Measurements from ENCODE around the gene NSUN2. TPM values are rescaled to one million over a fixed set of nuclear protein-coding genes. Genes with fewer than 3 reads are reported as not detected.

Gene NSUN2
- total and polyA plus RNA-seq, 2 of the 4 experiments (the other 2 are of a cell fraction) = 51.1 to 61.1 TPM

DNA sequence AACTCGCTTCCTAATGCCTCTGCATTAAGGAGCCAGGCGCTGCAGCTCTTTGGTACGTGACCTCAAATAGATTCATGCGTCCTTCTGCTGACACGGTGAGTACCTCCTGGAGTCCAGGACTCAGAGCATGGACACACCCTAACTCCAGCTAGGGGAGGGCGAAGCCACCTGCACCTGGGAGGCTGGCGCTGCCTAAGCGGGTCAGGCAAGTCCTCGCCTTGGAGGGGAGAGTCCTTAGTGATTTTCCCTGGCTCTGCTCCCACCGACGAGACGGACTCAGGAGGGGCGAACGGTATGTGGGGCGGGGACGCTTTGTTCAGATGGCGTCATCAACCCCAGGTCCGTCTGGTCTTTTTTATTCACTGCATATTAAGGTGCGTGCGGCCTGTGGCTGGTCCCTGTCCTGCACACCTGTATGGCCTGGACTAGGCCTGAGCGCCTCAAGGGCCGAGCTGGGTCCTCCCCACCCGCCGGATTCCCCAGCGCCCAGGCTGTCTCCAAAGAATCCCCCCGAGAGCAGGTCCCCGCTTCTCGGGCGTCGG is 50.3 kb downstream of the NSUN2 start:
- Histone ChIP-seq H3K9ac (ENCODE audit: low read depth, low read length) (no peak overlapping the region), H3K56ac (ENCODE audit: extremely low read depth, insufficient read depth, low read length) (no peak overlapping the region), H3K23ac (ENCODE audit: low read depth, low read length) (no peak overlapping the region), H3K27ac (ENCODE audit: insufficient read depth, low read length) (no peak overlapping the region), H2BK15ac (ENCODE audit: low read depth, low read length) (no peak overlapping the region), H2AK9ac (replicated peaks; ENCODE audit: low read depth, low read length, poor library complexity) (no peak overlapping the region), H2AFZ (replicated peaks; ENCODE audit: low read length, poor library complexity) (peak overlapping the region; percentile 84), H2BK120ac (ENCODE audit: low read depth, low read length) (no peak overlapping the region), H2BK20ac (ENCODE audit: low read depth, low read length) (no peak overlapping the region), H4K5ac (ENCODE audit: low read depth, low read length) (no peak overlapping the region), H3K4me3 (ENCODE audit: insufficient read depth, low read depth, low read length) (peak overlapping the region; percentile 30; the same call in 1 of the 2 replicates), H3K9me3 (ENCODE audit: control insufficient read depth, insufficient read depth, low read length) (no peaks in the 10 kb centered on the region), H4K20me1 (ENCODE audit: insufficient read depth, low read length) (no peaks in the 10 kb centered on the region), H3K4me2 (ENCODE audit: low read depth, low read length) (peak overlapping the region; percentile 53; the same call in 1 of the 2 replicates), H3K18ac (ENCODE audit: low read depth, low read length) (no peak overlapping the region), H4K8ac (ENCODE audit: low read depth in 2 of 2, low read length in 2 of 2) (no peak overlapping the region), H3K27me3 (ENCODE audit: control insufficient read depth, insufficient read depth, low read length) (peaks cover 51% of the 10 kb centered on the region), H3K4me1 (ENCODE audit: control insufficient read depth, insufficient read depth, low read length) (peaks cover 5% of the 10 kb centered on the region; the same call in 1 of the 2 replicates), H4K91ac (ENCODE audit: insufficient read depth, low read depth, low read length) (no peak overlapping the region), H2AK5ac (ENCODE audit: low read depth, low read length) (no peak overlapping the region), H3K9me1 (ENCODE audit: insufficient read depth, low read length) (no peaks in the 10 kb centered on the region), H3K4ac (ENCODE audit: low read depth, low read length) (no peak overlapping the region), H3K14ac (replicated peaks; ENCODE audit: low read depth, low read length) (no peak overlapping the region), H3K36me3 (ENCODE audit: control insufficient read depth, insufficient read depth, low read length) (no peaks in the 10 kb centered on the region), H2BK5ac (ENCODE audit: low read depth, low read length, poor library complexity, severe bottlenecking) (no peak overlapping the region), H3K79me1 (ENCODE audit: low read depth in 1 of 2, low read length in 2 of 2) (no peaks in the 10 kb centered on the region)
- TF ChIP-seq RFX5 (IDR thresholded peaks at IDR 0.05; ENCODE audit: low read depth, low read length) (no peak), CEBPB (IDR thresholded peaks at IDR 0.05; ENCODE audit: low read depth, low read length) (no peak), POLR2A (IDR thresholded peaks at IDR 0.05; ENCODE audit: low read depth, low read length) (no peak), SMC3 (IDR thresholded peaks at IDR 0.05; ENCODE audit: low read depth, low read length) (no peak), NFE2L2 (IDR thresholded peaks at IDR 0.05; ENCODE audit: low read depth, low read length) (no peak), MAZ (IDR thresholded peaks at IDR 0.05; ENCODE audit: borderline replicate concordance, low read depth, low read length) (no peak), RCOR1 (IDR thresholded peaks at IDR 0.05; ENCODE audit: insufficient replicate concordance, low read length) (no peak), CHD1 (IDR thresholded peaks at IDR 0.05; ENCODE audit: low read depth, low read length) (no peak), ELK1 (IDR thresholded peaks at IDR 0.05; ENCODE audit: borderline replicate concordance, low read depth, low read length) (no peak), MXI1 (IDR thresholded peaks at IDR 0.05; ENCODE audit: borderline replicate concordance, low read depth, low read length) (no peak), MAFK (IDR thresholded peaks at IDR 0.05; ENCODE audit: low read depth, low read length) (no peak), RAD21 (IDR thresholded peaks at IDR 0.05; ENCODE audit: low read length) (no peak), BHLHE40 (IDR thresholded peaks at IDR 0.05; ENCODE audit: low read depth, low read length) (no peak), CTCF (conservative IDR thresholded peaks at IDR 0.05; ENCODE audit: low read depth, low read length) (no peak), FOS (IDR thresholded peaks at IDR 0.05; ENCODE audit: low read depth, low read length) (no peak)
- TF ChIP-seq, protein P1, sequence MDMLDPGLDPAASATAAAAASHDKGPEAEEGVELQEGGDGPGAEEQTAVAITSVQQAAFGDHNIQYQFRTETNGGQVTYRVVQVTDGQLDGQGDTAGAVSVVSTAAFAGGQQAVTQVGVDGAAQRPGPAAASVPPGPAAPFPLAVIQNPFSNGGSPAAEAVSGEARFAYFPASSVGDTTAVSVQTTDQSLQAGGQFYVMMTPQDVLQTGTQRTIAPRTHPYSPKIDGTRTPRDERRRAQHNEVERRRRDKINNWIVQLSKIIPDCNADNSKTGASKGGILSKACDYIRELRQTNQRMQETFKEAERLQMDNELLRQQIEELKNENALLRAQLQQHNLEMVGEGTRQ (IDR thresholded peaks at IDR 0.05; ENCODE audit: low read depth, low read length) = no peak
- in situ Hi-C loops (cut with MboI; ENCODE audit: low sequenced_read_pairs) = no loop called here
- DNase-seq (no peak), ATAC-seq (ENCODE audit: low read depth) (no peak; the same call in 1 of the 2 replicates)
- POLR2A ChIA-PET (ENCODE audit: unreplicated experiment) = interaction anchor here (0.5 kb wide), 1 partner anchor 204 kb away, joined by 6 read pairs; the partner anchor contains the start of gene MED10
- no TSS peak for BruUV-seq (replicated peaks)
- dilution Hi-C loops (cut with HindIII; ENCODE audit: low sequenced_read_pairs, unreplicated experiment) = no loop called here
- intact Hi-C loops (cut with micrococcal nuclease) = no loop called here
- CTCF ChIA-PET = no interaction called here
- WGBS, 2 experiments (ENCODE audit: extremely low coverage in 2 of 2, insufficient read length in 1 of 2) = 61% methylated on average over 13 of the region's 30 CpGs; no CpG with 5 or more reads in 1 of the 2 experiments
